GM12878 (cell line): Measurements from ENCODE around the gene KCNG1. TPM values are rescaled to one million over a fixed set of nuclear protein-coding genes. Genes with fewer than 3 reads are reported as not detected.

Experiments used
- ATAC-seq: fragments of 200-7000 bp; cut with Tn5 transposase; 3 replicates; pipeline ENCODE4 v1.9.1; 2020; ENCODE audit warnings: mild to moderate bottlenecking, moderate library complexity
- BruUV-seq: library from RNA; stranded (reverse); fragments of 400-500 nt; replicated peaks from 2 replicates; lab custom pipeline; 2021; lab: Mats Ljungman, UMichigan
- CTCF ChIA-PET: fragments of 300-600 bp; sonication (Branson Sonifier 250); formaldehyde crosslinking; extraction: SDS; loops from one replicate; lab custom pipeline; 2021; ENCODE audit warnings: inconsistent platforms; lab: Yijun Ruan, JAX
- POLR2A ChIA-PET: fragments of 350-600 bp; formaldehyde crosslinking; extraction: SDS; loops from one replicate; lab custom pipeline; 2021; ENCODE audit warnings: inconsistent platforms; lab: Charles Lee
- RAD21 ChIA-PET: fragments of 300-600 bp; sonication (Branson Sonifier 250); formaldehyde crosslinking; loops from one replicate; lab custom pipeline; 2023; ENCODE audit warnings: antibody characterized with exemption; ENCODE audit not compliant: unreplicated experiment; lab: Charles Lee
- SMC1A ChIA-PET: fragments of 300-600 bp; sonication (Branson Sonifier 250); formaldehyde crosslinking; loops from one replicate; lab custom pipeline; 2023; ENCODE audit not compliant: unreplicated experiment, uncharacterized antibody; lab: Charles Lee
- DNase-seq: peaks from one replicate; pipeline ENCODE4 v3.0.0-alpha.2; 2011; ENCODE audit warnings: low read depth, low spot score
- FAIRE-seq: peaks from 3 replicates; lab custom pipeline; 2011; peaks lifted over from hg19 to GRCh38; lab: Jason Lieb, UNC
- H2AFZ ChIP-seq: 2 replicates; pipeline ENCODE4 v1.6.0; 2011; ENCODE audit warnings: low read depth, low read length, control low read depth; ENCODE audit not compliant: control insufficient read depth
- H3K27ac ChIP-seq: 2 replicates; pipeline ENCODE4 v1.5.1; 2011; ENCODE audit warnings: control low read depth; ENCODE audit not compliant: control insufficient read depth, insufficient read depth
- H3K27me3 ChIP-seq, 2 experiments: replicated peaks in 1 of 2; 2 replicates each; pipeline versions ENCODE4 v1.6.0 to v1.6.1; 2011; ENCODE audit warnings: low read length in 1 of 2; ENCODE audit not compliant: control insufficient read depth in 2 of 2, insufficient read depth in 2 of 2
- H3K36me3 ChIP-seq, 2 experiments: 2 replicates each; pipeline ENCODE4 v1.5.1; 2011; ENCODE audit warnings: low read length in 1 of 2; ENCODE audit not compliant: control insufficient read depth in 2 of 2, insufficient read depth in 2 of 2
- H3K4me1 ChIP-seq: 2 replicates; pipeline ENCODE4 v1.6.1; 2011; ENCODE audit warnings: mild to moderate bottlenecking, low read length, moderate library complexity, mixed read lengths; ENCODE audit not compliant: control insufficient read depth, insufficient read depth
- H3K4me2 ChIP-seq: 2 replicates; pipeline ENCODE4 v1.6.0; 2011; ENCODE audit warnings: control low read depth; ENCODE audit not compliant: control insufficient read depth, insufficient read depth
- H3K4me3 ChIP-seq: fragments of 200-600 bp; sonication (generic); 2 replicates; pipeline ENCODE4 v1.5.1; 2016
- H3K79me2 ChIP-seq: 2 replicates; pipeline ENCODE4 v1.6.0; 2011; ENCODE audit warnings: low read length; ENCODE audit not compliant: control insufficient read depth, insufficient read depth
- H3K9ac ChIP-seq: 2 replicates; pipeline ENCODE4 v1.8.0; 2011; ENCODE audit warnings: low read length, control low read depth, mixed read lengths; ENCODE audit not compliant: control insufficient read depth, insufficient read depth
- H3K9me3 ChIP-seq: replicated peaks from 3 replicates; pipeline ENCODE4 v1.5.1; 2011; ENCODE audit warnings: mild to moderate bottlenecking, low read length; ENCODE audit not compliant: control insufficient read depth, insufficient read depth
- H4K20me1 ChIP-seq: 2 replicates; pipeline ENCODE4 v1.6.0; 2011; ENCODE audit not compliant: control insufficient read depth, insufficient read depth
- MAX ChIP-seq: IDR thresholded peaks from 2 replicates; pipeline ENCODE4 v1.6.1; 2012; ENCODE audit warnings: low read depth, low read length, improper control_type of control experiment
- NBN ChIP-seq: fragments of 450-650 bp; IDR thresholded peaks from 2 replicates; pipeline ENCODE4 v1.6.1; 2016
- ZBTB40 ChIP-seq: fragments of 450-650 bp; IDR thresholded peaks from 2 replicates; pipeline ENCODE4 v1.6.1; 2016; ENCODE audit warnings: mild to moderate bottlenecking, moderate library complexity, borderline replicate concordance
- WGBS: methylation state at CpG from one replicate; pipeline ENCODE4 v1.1.6; 2016; ENCODE audit warnings: low lambda C conversion rate; ENCODE audit not compliant: insufficient replicate concordance, insufficient coverage; ENCODE audit errors: missing lambda C conversion rate; 5-methylcytosine and 5-hydroxymethylcytosine counted together
- in situ Hi-C: fragments of 300-500 bp; cut with MboI; formaldehyde crosslinking; loops from 9 replicates; pipeline ENCODE4 v1.14.3; 2018; ENCODE audit warnings: mixed read lengths
- intact Hi-C: fragments of 100-400 bp; cut with micrococcal nuclease; formaldehyde crosslinking; loops from one replicate; pipeline ENCODE4 v1.14.2; 2022; ENCODE audit not compliant: unreplicated experiment
- polyA plus RNA-seq, 11 experiments: library from polyadenylated mRNA; depleted of rRNA in 4 of 11; unstranded in 6 of 11; stranded (reverse) in 5 of 11; fragments of >200 nt; fragmentation: Nextera tagmentation in 4 of 11; fragmentation: Illumina TruSeq in 1 of 11; extraction: Ambion mirVana in 4 of 11; extraction: Trizol in 1 of 11; gene quantifications; 1 replicate in 1 of 11; 2 replicates in 10 of 11; pipeline versions ENCODE4 v1.2.1 to v1.2.3, GENCODE V29; 2011 to 2016; ENCODE audit warnings: inconsistent platforms in 2 of 11, missing spikeins in 2 of 11, low read depth in 1 of 11
- total RNA-seq, 4 experiments: library from RNA; depleted of rRNA in 3 of 4; stranded (reverse); fragments of >200 nt in 3 of 4; fragmentation: Illumina TruSeq in 1 of 4; extraction: Trizol in 1 of 4; gene quantifications; 2 replicates each; pipeline versions ENCODE4 v1.2.1 to v1.2.3, GENCODE V29; 2013 to 2021

KCNG1 gene
- total and polyA plus RNA-seq, 10 of the 15 experiments (the other 5 are each of a cell fraction or from before 2014, with no cell fraction given), result not detected

DNA sequence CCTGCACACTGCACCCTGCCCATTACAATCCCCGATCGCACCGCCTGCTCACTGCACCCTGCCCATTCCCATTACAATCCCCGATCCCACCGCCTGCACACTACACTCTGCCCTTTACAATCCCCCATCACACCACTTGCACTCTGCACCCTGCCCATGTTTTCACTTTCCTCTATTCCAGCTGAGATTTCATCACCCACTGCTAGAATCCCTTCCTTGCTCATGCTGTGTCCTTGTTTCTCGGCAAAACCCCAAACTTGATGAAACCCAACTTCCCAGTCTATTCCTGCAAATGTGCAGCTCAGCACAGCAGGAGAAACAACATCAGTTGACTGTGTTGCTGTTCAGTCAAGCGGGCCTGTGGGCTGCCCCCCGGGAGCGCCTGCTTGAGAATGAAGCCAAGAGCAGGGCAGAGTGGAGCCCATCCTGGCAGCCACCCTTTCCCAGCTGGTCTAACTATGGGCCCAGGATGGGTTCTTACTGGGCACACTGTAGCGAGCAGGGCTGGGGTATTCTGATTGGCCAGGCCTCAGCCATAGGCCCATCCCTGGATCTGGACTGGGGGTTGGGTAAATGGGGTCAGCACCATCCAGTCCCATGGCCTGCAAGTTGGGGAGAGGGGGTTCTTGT is 47.1 kb downstream of the KCNG1 start:
- intact Hi-C loops, result no loop called here
- H3K36me3 ChIP-seq, result no peaks in the 10 kb centered on the region
- DNase-seq, result no peak
- FAIRE-seq, result no peak
- no peaks in the 10 kb centered on the region for H3K9me3 ChIP-seq
- no peak overlapping the region for H3K27ac ChIP-seq
- no peaks in the 10 kb centered on the region; the same call in 1 of the 2 replicates for H4K20me1 ChIP-seq
- H2AFZ ChIP-seq, result no peak overlapping the region
- no peak for TF ChIP-seq MAX
- no peak for TF ChIP-seq ZBTB40
- TF ChIP-seq NBN, result no peak
- ChIA-PET CTCF (interaction anchor here (0.9 to 1.7 kb wide), 3 partner anchors 12 to 1410 kb away, joined by 3 to 12 read pairs (median 3); no protein-coding TSS in a partner anchor), POLR2A (no interaction called here), SMC1A (no interaction called here), RAD21 (no interaction called here)
- H3K4me3 ChIP-seq, result no peak overlapping the region
- in situ Hi-C loops, result no loop called here
- BruUV-seq, result no TSS peak
- no peaks in the 10 kb centered on the region; a peak in 2 of 4 replicates for H3K27me3 ChIP-seq
- no peak overlapping the region for H3K9ac ChIP-seq
- no peak overlapping the region for H3K4me2 ChIP-seq
- no peaks in the 10 kb centered on the region for H3K4me1 ChIP-seq
- no peak for ATAC-seq
- no peaks in the 10 kb centered on the region for H3K79me2 ChIP-seq
- WGBS, result 53% methylated on average over 10 of the region's 10 CpGs
